ENCODE measurements around the gene ABR.

The ABR gene

GRCh38 chr17:1002771-1003555 lies 176.8 kb downstream of the ABR start:
- no peak overlapping the region for H3K27ac ChIP-seq (ENCODE audit: poor library complexity, severe bottlenecking)
- no peaks in the 10 kb centered on the region for H3K9me3 ChIP-seq (ENCODE audit: severe bottlenecking)
- H3K27me3 ChIP-seq (ENCODE audit: insufficient read depth, poor library complexity, severe bottlenecking): no peaks in the 10 kb centered on the region
- ATAC-seq (ENCODE audit: low read depth) (no peak), DNase-seq (ENCODE audit: low spot score) (no peak)
- H3K36me3 ChIP-seq (ENCODE audit: low read depth): peaks cover 64% of the 10 kb centered on the region
- peaks cover 9% of the 10 kb centered on the region for H3K4me1 ChIP-seq (ENCODE audit: insufficient read depth, poor library complexity, severe bottlenecking)
- TF ChIP-seq, protein P1, sequence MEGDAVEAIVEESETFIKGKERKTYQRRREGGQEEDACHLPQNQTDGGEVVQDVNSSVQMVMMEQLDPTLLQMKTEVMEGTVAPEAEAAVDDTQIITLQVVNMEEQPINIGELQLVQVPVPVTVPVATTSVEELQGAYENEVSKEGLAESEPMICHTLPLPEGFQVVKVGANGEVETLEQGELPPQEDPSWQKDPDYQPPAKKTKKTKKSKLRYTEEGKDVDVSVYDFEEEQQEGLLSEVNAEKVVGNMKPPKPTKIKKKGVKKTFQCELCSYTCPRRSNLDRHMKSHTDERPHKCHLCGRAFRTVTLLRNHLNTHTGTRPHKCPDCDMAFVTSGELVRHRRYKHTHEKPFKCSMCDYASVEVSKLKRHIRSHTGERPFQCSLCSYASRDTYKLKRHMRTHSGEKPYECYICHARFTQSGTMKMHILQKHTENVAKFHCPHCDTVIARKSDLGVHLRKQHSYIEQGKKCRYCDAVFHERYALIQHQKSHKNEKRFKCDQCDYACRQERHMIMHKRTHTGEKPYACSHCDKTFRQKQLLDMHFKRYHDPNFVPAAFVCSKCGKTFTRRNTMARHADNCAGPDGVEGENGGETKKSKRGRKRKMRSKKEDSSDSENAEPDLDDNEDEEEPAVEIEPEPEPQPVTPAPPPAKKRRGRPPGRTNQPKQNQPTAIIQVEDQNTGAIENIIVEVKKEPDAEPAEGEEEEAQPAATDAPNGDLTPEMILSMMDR (IDR thresholded peaks at IDR 0.05; ENCODE audit: poor library complexity, severe bottlenecking): no peak
- H3K4me3 ChIP-seq (ENCODE audit: severe bottlenecking): no peak overlapping the region

DNA sequence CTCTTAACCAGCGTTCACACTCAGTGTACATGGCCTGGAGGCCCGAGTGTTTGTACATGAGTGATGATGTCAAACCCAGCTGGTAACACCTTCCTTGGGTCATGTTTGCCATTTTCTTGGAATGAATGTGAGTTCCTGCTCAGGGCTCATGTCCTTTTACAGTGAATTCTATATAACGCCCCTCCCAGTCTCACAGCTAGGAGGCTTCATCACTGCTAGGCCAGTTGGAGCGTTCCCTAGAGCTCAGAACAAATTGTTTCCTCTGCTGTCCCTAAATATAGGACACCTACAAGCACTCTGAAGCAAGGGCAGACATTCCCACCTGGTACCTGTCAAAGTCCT lies 177.4 kb downstream of the ABR start:
- H3K4me1 ChIP-seq (ENCODE audit: insufficient read depth, poor library complexity, severe bottlenecking): peaks cover 11% of the 10 kb centered on the region
- no peak overlapping the region for H3K4me3 ChIP-seq (ENCODE audit: severe bottlenecking)
- no peak overlapping the region for H3K27ac ChIP-seq (ENCODE audit: poor library complexity, severe bottlenecking)
- H3K36me3 ChIP-seq (ENCODE audit: low read depth): peaks cover 66% of the 10 kb centered on the region
- no peaks in the 10 kb centered on the region for H3K27me3 ChIP-seq (ENCODE audit: insufficient read depth, poor library complexity, severe bottlenecking)
- DNase-seq (ENCODE audit: low spot score): no peak
- TF ChIP-seq, protein P1 (IDR thresholded peaks at IDR 0.05; ENCODE audit: poor library complexity, severe bottlenecking): no peak
- ATAC-seq (ENCODE audit: low read depth): no peak
- H3K9me3 ChIP-seq (ENCODE audit: severe bottlenecking): no peaks in the 10 kb centered on the region

GRCh38 chr17:1001640-1002411 lies 178.0 kb downstream of the ABR start:
- Histone ChIP-seq H3K27me3 (ENCODE audit: insufficient read depth, poor library complexity, severe bottlenecking) (no peaks in the 10 kb centered on the region), H3K36me3 (ENCODE audit: low read depth) (peaks cover 62% of the 10 kb centered on the region), H3K4me3 (ENCODE audit: severe bottlenecking) (no peak overlapping the region), H3K27ac (ENCODE audit: poor library complexity, severe bottlenecking) (peak overlapping the region; percentile 13), H3K9me3 (ENCODE audit: severe bottlenecking) (no peaks in the 10 kb centered on the region), H3K4me1 (ENCODE audit: insufficient read depth, poor library complexity, severe bottlenecking) (peaks cover 11% of the 10 kb centered on the region)
- ATAC-seq (ENCODE audit: low read depth) (no peak), DNase-seq (ENCODE audit: low spot score) (peak; percentile 53)
- TF ChIP-seq, protein P1 (IDR thresholded peaks at IDR 0.05; ENCODE audit: poor library complexity, severe bottlenecking): no peak

GRCh38 chr17:1000597-1001461 lies 179.0 kb downstream of the ABR start:
- DNase-seq (ENCODE audit: low spot score): no peak
- no peak for ATAC-seq (ENCODE audit: low read depth)
- Histone ChIP-seq H3K4me1 (ENCODE audit: insufficient read depth, poor library complexity, severe bottlenecking) (peaks cover 11% of the 10 kb centered on the region), H3K27ac (ENCODE audit: poor library complexity, severe bottlenecking) (peak overlapping the region; percentile 13), H3K36me3 (ENCODE audit: low read depth) (peaks cover 60% of the 10 kb centered on the region), H3K4me3 (ENCODE audit: severe bottlenecking) (no peak overlapping the region), H3K27me3 (ENCODE audit: insufficient read depth, poor library complexity, severe bottlenecking) (no peaks in the 10 kb centered on the region), H3K9me3 (ENCODE audit: severe bottlenecking) (no peaks in the 10 kb centered on the region)
- TF ChIP-seq, protein P1 (IDR thresholded peaks at IDR 0.05; ENCODE audit: poor library complexity, severe bottlenecking): no peak
